Stimulated activated CD8-positive, alpha-beta memory T cell treated with anti-CD3 and anti-CD28 coated beads, Interleukin-12 subunit alpha, Interleukin-12 subunit beta, amount 100 ng/mL, for 1 hour (primary cell): ENCODE measurements around the gene TMSB4X.
"Not testable (repeated sequence)": the region's sequence is repeated elsewhere in the genome, so short reads cannot be mapped to it uniquely, and the experiment has no call there.

Experiments
- DNase-seq: peaks from one replicate; pipeline ENCODE4 v3.0.0-alpha.2; 2020; ENCODE audit warnings: low read depth

The TMSB4X gene

DNA sequence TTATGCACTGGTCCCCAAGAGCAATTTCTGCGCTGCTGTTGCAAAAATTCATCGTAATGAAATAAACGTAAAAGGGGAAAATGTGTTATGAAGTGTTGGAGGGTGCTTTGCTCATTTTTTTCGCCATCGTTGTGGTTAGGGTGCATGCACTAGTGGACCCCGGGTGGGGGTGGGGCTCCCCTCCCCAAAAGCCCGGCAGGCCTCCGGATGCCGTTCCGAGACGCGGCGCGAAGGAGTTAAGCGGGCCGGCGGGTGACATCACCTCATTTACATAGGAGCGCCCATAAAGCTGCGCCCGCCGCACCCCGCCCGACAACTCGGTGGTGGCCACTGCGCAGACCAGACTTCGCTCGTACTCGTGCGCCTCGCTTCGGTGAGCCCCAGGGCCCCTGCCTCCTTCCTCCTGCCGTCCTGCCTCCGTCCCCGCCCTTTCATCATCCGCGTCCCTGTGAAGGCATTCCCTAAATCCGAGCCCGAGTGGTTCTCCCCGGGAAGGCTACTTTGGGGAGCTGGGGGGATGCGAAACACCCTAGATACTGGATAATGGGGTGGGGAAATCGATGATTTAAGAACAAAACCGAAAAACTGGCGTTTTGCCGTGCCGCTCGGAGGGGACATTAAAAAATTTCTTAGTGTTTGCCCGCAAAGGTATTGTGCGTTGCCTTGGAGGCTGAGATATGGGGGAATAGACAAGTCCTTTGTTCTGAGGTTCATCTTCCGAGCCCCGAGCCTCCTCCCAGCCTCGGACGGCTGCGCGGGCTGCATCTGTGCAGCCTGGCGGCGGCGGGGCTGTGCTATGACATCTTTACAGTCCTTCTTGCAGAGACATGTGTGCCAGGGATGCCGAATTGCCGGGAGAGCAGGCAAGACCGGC lies at the start of gene TMSB4X:
Gene TMSB4X, plus strand, starts transcription at position 315 of the 874 bp plus-strand sequence.
- peak; percentile 70 for DNase-seq

GRCh38 chrX:12929701-12930100 lies 45.2 kb upstream of the TMSB4X start:
- no peak for DNase-seq

GRCh38 chrX:12930150-12930549 lies 44.8 kb upstream of the TMSB4X start:
- DNase-seq = no peak

GRCh38 chrX:12932244-12932643 lies 42.7 kb upstream of the TMSB4X start:
- no peak for DNase-seq

DNA sequence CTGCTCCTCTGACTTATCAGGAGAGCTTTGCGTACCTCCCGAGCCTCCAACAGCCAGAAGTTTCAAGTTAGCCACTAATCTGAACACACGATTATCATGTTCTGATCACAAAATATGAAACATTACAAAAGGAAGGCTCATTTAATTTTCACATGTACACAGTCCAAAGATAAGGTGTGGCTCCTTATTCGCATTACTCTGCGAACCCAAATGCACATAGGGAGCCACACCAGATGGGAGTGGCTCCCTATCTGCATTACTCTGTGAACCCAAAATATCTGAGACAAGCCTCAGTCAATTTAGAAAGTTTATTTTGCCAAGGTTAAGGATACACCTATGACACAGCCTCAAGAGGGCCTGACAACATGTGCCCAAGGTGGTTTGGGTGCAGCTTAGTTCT lies 40.1 kb upstream of the TMSB4X start:
- DNase-seq = no peak

- no peak for DNase-seq
Observed at GRCh38 chrX:12936947-12937346, 38.0 kb upstream of the TMSB4X start.

- not testable (repeated sequence) for DNase-seq
Observed at GRCh38 chrX:12940471-12940870, 34.4 kb upstream of the TMSB4X start.

- not testable (repeated sequence) for DNase-seq
Observed at GRCh38 chrX:12943592-12943991, 31.3 kb upstream of the TMSB4X start.

GRCh38 chrX:12944452-12944851 lies 30.5 kb upstream of the TMSB4X start:
- not testable (repeated sequence) for DNase-seq

- no peak for DNase-seq
Observed at GRCh38 chrX:12945494-12945893, 29.4 kb upstream of the TMSB4X start.

GRCh38 chrX:12946406-12946805 lies 28.5 kb upstream of the TMSB4X start:
- DNase-seq = no peak

GRCh38 chrX:12946838-12947544 lies 27.9 kb upstream of the TMSB4X start:
- DNase-seq = peak; percentile 48

- DNase-seq = no peak
Observed at GRCh38 chrX:12947545-12948235, 27.2 kb upstream of the TMSB4X start.

DNA sequence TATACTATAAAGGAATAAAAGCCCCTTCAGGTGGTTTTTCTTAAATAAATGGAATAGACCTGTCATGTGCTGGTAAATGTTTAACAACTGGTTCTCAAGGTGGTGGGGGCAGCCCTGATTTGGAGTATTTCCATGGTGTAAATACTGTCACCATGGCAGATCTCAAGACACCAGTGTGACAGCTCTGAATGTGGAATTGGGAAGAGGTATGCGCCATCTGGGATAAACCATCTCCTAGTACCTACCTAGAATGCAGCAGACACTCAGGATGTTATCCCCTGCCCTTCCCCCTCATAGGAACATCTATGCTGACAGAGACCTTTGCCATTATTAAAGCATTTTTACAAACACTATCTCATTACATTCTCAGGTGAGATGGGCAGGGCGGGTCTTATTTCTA lies 26.4 kb upstream of the TMSB4X start:
- no peak for DNase-seq

- DNase-seq = no peak
Observed at GRCh38 chrX:12949205-12949926, 25.5 kb upstream of the TMSB4X start.

DNA sequence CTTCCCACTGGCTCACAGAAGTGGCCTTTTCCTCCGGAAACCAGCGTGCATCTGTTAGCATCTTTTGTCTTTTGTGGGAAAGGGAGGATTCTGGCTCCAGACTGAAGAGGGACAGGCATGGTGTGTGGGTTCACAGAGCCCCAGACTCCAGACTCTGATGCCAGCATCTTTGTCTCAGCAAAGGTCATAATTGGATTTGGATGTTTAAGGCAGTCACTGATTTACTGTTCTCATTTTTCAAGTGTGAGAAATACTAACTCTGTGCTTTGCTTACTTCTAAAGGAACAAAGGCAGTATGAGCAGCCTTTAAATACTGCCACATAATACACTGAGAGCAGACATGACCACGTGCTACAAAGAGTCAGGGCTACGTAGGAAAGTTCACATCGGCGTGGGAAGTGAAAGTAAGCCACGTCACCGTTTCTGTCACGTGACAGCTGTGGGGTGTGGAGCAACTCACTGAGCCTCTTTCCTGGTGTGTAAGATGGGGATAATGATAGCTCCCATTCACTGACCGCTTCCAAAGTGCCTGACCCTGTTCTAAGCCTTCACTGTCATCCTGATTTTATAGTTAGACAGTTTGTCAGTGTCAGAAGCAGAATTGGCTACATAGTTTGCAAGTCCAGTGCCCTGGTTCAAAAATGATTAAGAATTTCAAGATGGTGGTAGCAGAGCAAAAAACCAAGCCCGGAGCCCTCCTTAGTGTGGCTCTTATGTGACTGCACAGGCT lies 24.8 kb upstream of the TMSB4X start:
- DNase-seq = peak; percentile 65

- no peak for DNase-seq
Observed at GRCh38 chrX:12950851-12951594, 23.9 kb upstream of the TMSB4X start.

DNA sequence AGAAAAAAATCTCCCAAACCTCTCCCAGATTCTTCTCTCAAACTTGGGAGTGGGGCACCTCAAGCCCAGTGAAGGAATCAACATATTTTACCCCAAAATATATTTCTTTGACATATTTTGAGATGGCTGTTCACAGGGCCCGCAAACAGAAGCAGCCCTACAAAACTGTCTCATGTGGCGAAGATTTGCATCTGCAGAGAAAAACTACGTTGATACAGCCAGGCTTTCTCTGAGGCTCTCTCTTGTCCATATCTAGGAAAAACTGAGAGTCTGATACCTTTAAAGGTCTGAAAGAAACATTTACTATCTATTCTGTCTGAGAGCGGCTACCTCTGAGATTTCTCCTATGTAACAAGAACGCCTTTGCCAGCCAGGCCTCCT lies 23.3 kb upstream of the TMSB4X start:
- no peak for DNase-seq

DNA sequence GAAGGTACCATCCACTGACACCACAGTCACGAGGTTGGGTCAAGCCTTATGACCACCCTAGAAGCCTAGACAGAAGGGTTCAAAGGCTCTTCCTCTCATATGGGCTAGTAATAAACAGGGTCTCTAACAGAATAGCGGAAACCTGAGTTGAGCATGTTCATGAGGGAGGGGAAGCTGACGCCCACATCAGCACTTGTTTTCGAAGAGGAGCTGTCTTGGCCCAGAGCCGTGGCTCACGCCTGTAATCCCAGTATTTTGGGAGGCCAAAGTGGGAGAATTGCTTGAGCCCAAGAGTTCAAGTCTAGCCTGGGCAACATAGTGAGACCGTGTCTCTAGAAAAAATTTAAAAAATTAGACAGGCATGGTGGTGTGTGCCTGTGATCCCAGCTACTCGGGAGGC lies 21.5 kb upstream of the TMSB4X start:
- DNase-seq = no peak

DNA sequence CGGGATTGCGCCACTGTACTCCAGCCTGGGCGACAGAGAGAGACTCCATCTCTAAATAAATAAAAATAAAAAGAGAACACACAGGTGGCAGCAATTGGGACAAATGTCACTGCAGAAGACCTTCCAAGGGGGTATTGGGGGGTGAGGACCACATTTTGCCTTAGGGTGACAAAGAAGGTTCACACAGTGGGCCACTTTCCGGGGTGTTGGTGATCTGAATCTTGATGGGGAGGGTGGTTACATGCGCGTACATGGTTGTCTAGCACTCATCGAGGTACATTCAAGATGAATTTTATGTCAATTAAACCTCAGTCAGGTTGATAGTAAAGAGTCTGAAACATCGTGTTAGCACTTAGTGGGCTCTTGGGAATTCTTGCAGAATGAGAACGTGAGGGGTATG lies 20.5 kb upstream of the TMSB4X start:
- no peak for DNase-seq

- DNase-seq = no peak
Observed at GRCh38 chrX:12954981-12955380, 19.9 kb upstream of the TMSB4X start.
